H9 (cell line): ENCODE results near the gene GPR153. TPM values are rescaled to one million over a fixed set of nuclear protein-coding genes. Genes with fewer than 3 reads are reported as not detected.

ENCODE experiments used
- DNase-seq: peaks from one replicate; pipeline ENCODE4 v3.0.0-alpha.2; 2017
- H2AFZ ChIP-seq: one replicate; pipeline ENCODE4 v1.6.1; 2013; ENCODE audit warnings: mild to moderate bottlenecking, low read length, control low read depth, moderate library complexity
- H2AK5ac ChIP-seq: 2 replicates; pipeline ENCODE4 v1.6.1; 2013; ENCODE audit warnings: low read length, control low read depth, mixed read lengths; ENCODE audit not compliant: insufficient read length
- H2BK120ac ChIP-seq: one replicate; pipeline ENCODE4 v1.6.1; 2013; ENCODE audit warnings: low read depth, mild to moderate bottlenecking, low read length, control low read depth, inconsistent platforms; ENCODE audit not compliant: poor library complexity, severe bottlenecking
- H2BK12ac ChIP-seq: 2 replicates; pipeline ENCODE4 v1.6.1; 2013; ENCODE audit warnings: low read length, control low read depth, mixed read lengths, low read depth; ENCODE audit not compliant: insufficient read length
- H2BK15ac ChIP-seq: 2 replicates; pipeline ENCODE4 v1.6.1; 2013; ENCODE audit warnings: low read depth, low read length, control low read depth
- H2BK20ac ChIP-seq: one replicate; pipeline ENCODE4 v1.6.1; 2013; ENCODE audit warnings: low read depth, mild to moderate bottlenecking, low read length, control low read depth, inconsistent platforms; ENCODE audit not compliant: poor library complexity, severe bottlenecking
- H2BK5ac ChIP-seq: 2 replicates; pipeline ENCODE4 v1.6.1; 2013; ENCODE audit warnings: low read length, control low read depth, mixed read lengths; ENCODE audit not compliant: insufficient read length
- H3K14ac ChIP-seq: 2 replicates; pipeline ENCODE4 v1.6.1; 2013; ENCODE audit warnings: low read length, control low read depth; ENCODE audit not compliant: insufficient read depth
- H3K18ac ChIP-seq: 2 replicates; pipeline ENCODE4 v1.6.1; 2013; ENCODE audit warnings: low read depth, mild to moderate bottlenecking, mixed read lengths, low read length, control low read depth; ENCODE audit not compliant: insufficient read length
- H3K23ac ChIP-seq: 2 replicates; pipeline ENCODE4 v1.6.1; 2013; ENCODE audit warnings: low read length, control low read depth, mixed read lengths, low read depth; ENCODE audit not compliant: insufficient read length
- H3K23me2 ChIP-seq: 2 replicates; pipeline ENCODE4 v1.6.1; 2013; ENCODE audit warnings: low read depth, mild to moderate bottlenecking, mixed read lengths, low read length, control low read depth; ENCODE audit not compliant: insufficient read length, poor library complexity, severe bottlenecking
- H3K27ac ChIP-seq: 2 replicates; pipeline ENCODE4 v1.5.1; 2013; ENCODE audit warnings: low read length, control low read depth, mixed read lengths, low read depth; ENCODE audit not compliant: insufficient read length
- H3K27me3 ChIP-seq: 2 replicates; pipeline ENCODE4 v1.6.1; 2013; ENCODE audit warnings: low read length, control low read depth, inconsistent platforms; ENCODE audit not compliant: insufficient read depth
- H3K4ac ChIP-seq: 2 replicates; pipeline ENCODE4 v1.6.1; 2013; ENCODE audit warnings: low read depth, mild to moderate bottlenecking, control low read depth, inconsistent platforms, low read length, moderate library complexity
- H3K4me1 ChIP-seq: 2 replicates; pipeline ENCODE4 v1.6.1; 2013; ENCODE audit warnings: low read length, control low read depth, inconsistent platforms; ENCODE audit not compliant: insufficient read depth
- H3K4me2 ChIP-seq: 2 replicates; pipeline ENCODE4 v1.6.1; 2013; ENCODE audit warnings: low read length, control low read depth, mixed read lengths; ENCODE audit not compliant: insufficient read length, insufficient read depth
- H3K56ac ChIP-seq: 2 replicates; pipeline ENCODE4 v1.6.1; 2013; ENCODE audit warnings: low read depth, mild to moderate bottlenecking, mixed read lengths, low read length, control low read depth; ENCODE audit not compliant: insufficient read length
- H3K79me1 ChIP-seq: 2 replicates; pipeline ENCODE4 v1.6.1; 2013; ENCODE audit warnings: low read depth, mild to moderate bottlenecking, moderate library complexity, low read length, control low read depth, inconsistent platforms; ENCODE audit not compliant: insufficient read depth, poor library complexity, severe bottlenecking
- H3K79me2 ChIP-seq: 2 replicates; pipeline ENCODE4 v1.6.1; 2013; ENCODE audit warnings: low read length, control low read depth, inconsistent platforms; ENCODE audit not compliant: insufficient read depth
- H3K9ac ChIP-seq: 2 replicates; pipeline ENCODE4 v1.6.1; 2013; ENCODE audit warnings: low read length, control low read depth, mixed read lengths; ENCODE audit not compliant: insufficient read length; ENCODE audit errors: extremely low read depth
- H3K9me3 ChIP-seq: one replicate; pipeline ENCODE4 v1.6.1; 2013; ENCODE audit warnings: low read depth, low read length, inconsistent platforms; ENCODE audit not compliant: control insufficient read depth
- H3T11ph ChIP-seq: one replicate; pipeline ENCODE4 v1.6.1; 2013; ENCODE audit warnings: mild to moderate bottlenecking, low read length, control low read depth, inconsistent platforms
- H4K20me1 ChIP-seq: one replicate; pipeline ENCODE4 v1.6.1; 2013; ENCODE audit not compliant: control insufficient read depth, insufficient read length, insufficient read depth
- H4K5ac ChIP-seq: 2 replicates; pipeline ENCODE4 v1.6.1; 2013; ENCODE audit warnings: low read depth, mild to moderate bottlenecking, mixed read lengths, low read length, control low read depth; ENCODE audit not compliant: insufficient read length
- H4K8ac ChIP-seq: replicated peaks from 2 replicates; pipeline ENCODE4 v1.6.1; 2013; ENCODE audit warnings: low read length, control low read depth, mixed read lengths, low read depth; ENCODE audit not compliant: insufficient read length
- H4K91ac ChIP-seq: 2 replicates; pipeline ENCODE4 v1.6.1; 2013; ENCODE audit warnings: low read depth, mild to moderate bottlenecking, moderate library complexity, mixed read lengths, low read length, control low read depth; ENCODE audit not compliant: insufficient read length
- H3K27ac Mint-ChIP-seq, 3 experiments: 2 replicates in 2 of 3; 3 replicates in 1 of 3; pipeline ENCODE4 v1.8.0; 2020 to 2021; ENCODE audit warnings: mixed read lengths in 3 of 3, mild to moderate bottlenecking in 1 of 3, moderate library complexity in 1 of 3
- H3K27me3 Mint-ChIP-seq: 2 replicates; pipeline ENCODE4 v1.8.0; 2021; ENCODE audit warnings: low read depth, mild to moderate bottlenecking, moderate library complexity, mixed read lengths
- H3K36me3 Mint-ChIP-seq, 3 experiments: 2 replicates in 2 of 3; 3 replicates in 1 of 3; pipeline ENCODE4 v1.8.0; 2020 to 2021; ENCODE audit warnings: low read depth in 3 of 3, mixed read lengths in 3 of 3; ENCODE audit not compliant: insufficient read depth in 1 of 3
- H3K4me1 Mint-ChIP-seq, 2 experiments: 2 replicates each; pipeline ENCODE4 v1.8.0; 2020; ENCODE audit warnings: mixed read lengths in 2 of 2
- H3K4me3 Mint-ChIP-seq, 2 experiments: 2 replicates in 1 of 2; 3 replicates in 1 of 2; pipeline ENCODE4 v1.8.0; 2020 to 2021; ENCODE audit warnings: mild to moderate bottlenecking in 2 of 2, mixed read lengths in 2 of 2, moderate library complexity in 1 of 2
- H3K9me3 Mint-ChIP-seq, 2 experiments: 2 replicates in 1 of 2; 3 replicates in 1 of 2; pipeline ENCODE4 v1.8.0; 2020; ENCODE audit warnings: mild to moderate bottlenecking in 2 of 2, mixed read lengths in 2 of 2, moderate library complexity in 1 of 2
- CTCF ChIP-seq: fragments of 200-600 bp; sonication (generic); conservative IDR thresholded peaks from 3 replicates; pipeline ENCODE4 v1.8.0; 2021; ENCODE audit warnings: antibody characterized with exemption, mild to moderate bottlenecking
- WGBS: extraction: QIAGEN DNeasy Blood & Tissue Kit; methylation state at CpG from one replicate; pipeline ENCODE4 v1.1.7; 2013; ENCODE audit warnings: missing lambda C conversion rate, low lambda C conversion rate, mixed read lengths; ENCODE audit not compliant: insufficient read length; ENCODE audit errors: extremely low coverage; 5-methylcytosine and 5-hydroxymethylcytosine counted together
- total RNA-seq: library from RNA; stranded (reverse); gene quantifications from 2 replicates; pipeline ENCODE4 v1.2.1, GENCODE V29; 2021

Gene GPR153
- total RNA-seq, 1 experiment from 2014 or later, result 8.9 TPM

DNA sequence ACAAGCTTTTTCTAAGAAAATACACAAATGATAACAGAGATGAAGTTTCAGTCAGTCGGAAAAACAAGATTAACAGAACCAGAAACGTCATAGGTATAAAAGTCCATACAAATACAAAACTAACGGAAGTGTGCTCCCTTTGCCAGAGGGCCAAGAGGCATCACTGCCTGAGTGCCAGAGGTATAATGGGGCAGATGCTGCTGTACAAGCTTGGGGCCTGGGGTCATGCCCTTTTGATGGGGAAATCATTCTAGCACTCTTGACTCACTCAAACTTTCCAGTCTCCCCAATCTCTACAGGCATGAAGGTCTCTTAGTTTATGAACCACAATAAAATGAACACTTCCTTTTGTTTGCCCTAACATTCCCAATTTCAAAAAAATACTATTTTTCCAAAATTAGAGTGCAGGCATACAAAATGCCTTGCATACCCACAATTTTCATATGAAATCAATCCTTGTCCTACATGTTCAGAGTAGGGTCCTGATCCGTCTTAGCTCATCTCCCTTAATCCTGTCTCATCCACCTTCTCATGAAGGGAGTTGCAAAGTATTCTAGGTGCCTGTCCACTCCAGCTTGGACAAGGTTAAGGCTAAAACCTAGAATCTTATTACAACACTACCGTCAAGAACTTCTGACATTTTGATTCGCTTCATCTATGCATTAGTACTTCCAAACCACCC is 63.0 kb downstream of the GPR153 start:
- Mint-ChIP-seq H3K27ac (peak overlapping the region; percentile 72 to 94 (median 92); a peak in 5 of 7 replicates), H3K9me3 (no peaks in the 10 kb centered on the region), H3K27me3 (peaks cover 2% of the 10 kb centered on the region; the same call in 1 of the 2 replicates), H3K4me3 (peak overlapping the region; percentile 90 to 94), H3K36me3 (peaks cover 41 to 57% (median 50%) of the 10 kb centered on the region in 3 experiments), H3K4me1 (peaks cover 32 to 40% of the 10 kb centered on the region in 2 experiments)
- Histone ChIP-seq H3T11ph (no peak overlapping the region), H3K79me2 (peaks cover 31% of the 10 kb centered on the region; the same call in 1 of the 2 replicates), H4K20me1 (no peaks in the 10 kb centered on the region), H3K27me3 (no peaks in the 10 kb centered on the region), H3K18ac (no peak overlapping the region), H2BK15ac (no peak overlapping the region), H2AK5ac (no peak overlapping the region), H3K4me1 (peaks cover 4% of the 10 kb centered on the region; the same call in 1 of the 2 replicates), H3K56ac (no peak overlapping the region), H3K9me3 (no peaks in the 10 kb centered on the region), H3K4me2 (peak overlapping the region; percentile 81), H2BK20ac (no peak overlapping the region), H3K79me1 (peaks cover 3% of the 10 kb centered on the region), H2AFZ (no peak overlapping the region), H4K8ac (no peak overlapping the region), H3K23ac (no peak overlapping the region), H3K14ac (no peak overlapping the region), H4K5ac (no peak overlapping the region), H3K9ac (peak overlapping the region; percentile 98), H2BK120ac (no peak overlapping the region), H2BK5ac (no peak overlapping the region), H4K91ac (no peak overlapping the region), H3K4ac (no peak overlapping the region), H2BK12ac (no peak overlapping the region), H3K27ac (no peak overlapping the region), H3K23me2 (peaks cover 15% of the 10 kb centered on the region)
- no CpG with 5 or more reads among the region's 6 CpGs for WGBS
- no peak for DNase-seq
- no peak for TF ChIP-seq CTCF

Other genes with a start within 250 kb of the GPR153 start
- gene KCNAB2, start 215.2 kb downstream of the GPR153 start, total RNA-seq, result 7.8 and 8.3 TPM in 2 replicates
- 0.99 and 1.6 TPM in 2 replicates for gene CHD5, start 80.8 kb downstream of the GPR153 start, total RNA-seq
- 547 and 582 TPM in 2 replicates for gene RPL22, start 61.5 kb downstream of the GPR153 start, total RNA-seq
- 4.9 and 7.1 TPM in 2 replicates for gene RNF207, start 55.0 kb downstream of the GPR153 start, total RNA-seq
- 107 and 114 TPM in 2 replicates for gene ICMT, start 25.1 kb downstream of the GPR153 start, total RNA-seq
- gene HES3, start 16.9 kb downstream of the GPR153 start, total RNA-seq, result 89.9 and 93.4 TPM in 2 replicates
- 85.2 and 87.4 TPM in 2 replicates for gene ACOT7, start 132.7 kb upstream of the GPR153 start, total RNA-seq
- gene HES2, start 158.8 kb upstream of the GPR153 start, total RNA-seq, result 0.81 and 1.2 TPM in 2 replicates
- 53.1 and 59.3 TPM in 2 replicates for gene ESPN, start 163.7 kb upstream of the GPR153 start, total RNA-seq
- 18.3 and 19.4 TPM in 2 replicates for gene TNFRSF25, start 205.1 kb upstream of the GPR153 start, total RNA-seq
- gene PLEKHG5, start 230.6 kb upstream of the GPR153 start, total RNA-seq, result 20.7 and 22.3 TPM in 2 replicates